ENCODE data around the gene ABHD4.

GRCh38 chr14:22660654-22661053 lies 62.6 kb downstream of the ABHD4 start:
- TF ChIP-seq, protein P1, sequence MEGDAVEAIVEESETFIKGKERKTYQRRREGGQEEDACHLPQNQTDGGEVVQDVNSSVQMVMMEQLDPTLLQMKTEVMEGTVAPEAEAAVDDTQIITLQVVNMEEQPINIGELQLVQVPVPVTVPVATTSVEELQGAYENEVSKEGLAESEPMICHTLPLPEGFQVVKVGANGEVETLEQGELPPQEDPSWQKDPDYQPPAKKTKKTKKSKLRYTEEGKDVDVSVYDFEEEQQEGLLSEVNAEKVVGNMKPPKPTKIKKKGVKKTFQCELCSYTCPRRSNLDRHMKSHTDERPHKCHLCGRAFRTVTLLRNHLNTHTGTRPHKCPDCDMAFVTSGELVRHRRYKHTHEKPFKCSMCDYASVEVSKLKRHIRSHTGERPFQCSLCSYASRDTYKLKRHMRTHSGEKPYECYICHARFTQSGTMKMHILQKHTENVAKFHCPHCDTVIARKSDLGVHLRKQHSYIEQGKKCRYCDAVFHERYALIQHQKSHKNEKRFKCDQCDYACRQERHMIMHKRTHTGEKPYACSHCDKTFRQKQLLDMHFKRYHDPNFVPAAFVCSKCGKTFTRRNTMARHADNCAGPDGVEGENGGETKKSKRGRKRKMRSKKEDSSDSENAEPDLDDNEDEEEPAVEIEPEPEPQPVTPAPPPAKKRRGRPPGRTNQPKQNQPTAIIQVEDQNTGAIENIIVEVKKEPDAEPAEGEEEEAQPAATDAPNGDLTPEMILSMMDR (IDR thresholded peaks at IDR 0.05), result no peak
- TF ChIP-seq POLR2A (IDR thresholded peaks at IDR 0.05), result no peak

Measured in transverse colon (tissue), 3 donors.